HepG2 (cell line): ENCODE data around the gene GALNTL6. TPM values are rescaled to one million over a fixed set of nuclear protein-coding genes. Genes with fewer than 3 reads are reported as not detected.

ENCODE experiments used
- ATAC-seq: fragments of 200-7000 bp; cut with Tn5 transposase; 3 replicates; pipeline ENCODE4 v1.9.1; 2020; ENCODE audit warnings: mild to moderate bottlenecking, moderate library complexity
- BruUV-seq: library from RNA; stranded (reverse); fragments of 400-500 nt; replicated peaks from 2 replicates; lab custom pipeline; 2021; lab: Mats Ljungman, UMichigan
- CTCF ChIA-PET: fragments of 300-600 bp; formaldehyde crosslinking; extraction: SDS; loops from one replicate; lab custom pipeline; 2021; ENCODE audit warnings: low total read pairs, inconsistent platforms, low intra/inter-chr PET ratio; lab: Yijun Ruan, JAX
- POLR2A ChIA-PET: fragments of 350-600 bp; sonication (Branson Sonifier 250); formaldehyde crosslinking; loops from one replicate; lab custom pipeline; 2020; ENCODE audit warnings: antibody characterized with exemption, inconsistent platforms; lab: Yijun Ruan, JAX
- DNase-seq: peaks from one replicate; pipeline ENCODE4 v3.0.0-alpha.2; 2015; ENCODE audit warnings: low spot score
- FAIRE-seq: peaks from 3 replicates; lab custom pipeline; 2011; peaks lifted over from hg19 to GRCh38; lab: Jason Lieb, UNC
- H2AFZ ChIP-seq: one replicate; pipeline ENCODE4 v1.6.1; 2011; ENCODE audit warnings: low read length, inconsistent platforms
- H3K27ac ChIP-seq: fragments of 300-600 bp; 3 replicates; pipeline ENCODE4 v1.8.0; 2011; ENCODE audit warnings: mixed run types, mild to moderate bottlenecking, mixed read lengths, low read length, inconsistent platforms; ENCODE audit not compliant: insufficient read depth; ENCODE audit errors: extremely low read length
- H3K27me3 ChIP-seq, 2 experiments: fragments of 200-600 bp in 1 of 2; 2 replicates in 1 of 2; 3 replicates in 1 of 2; pipeline versions ENCODE4 v1.6.0 to v1.8.0; 2011; ENCODE audit warnings: low read length in 2 of 2, mild to moderate bottlenecking in 2 of 2, moderate library complexity in 2 of 2, inconsistent platforms in 1 of 2; ENCODE audit not compliant: insufficient read depth in 2 of 2, control insufficient read depth in 1 of 2
- H3K36me3 ChIP-seq, 2 experiments: fragments of 200-600 bp in 1 of 2; replicated peaks in 1 of 2; 2 replicates in 1 of 2; 3 replicates in 1 of 2; pipeline versions ENCODE4 v1.5.1 to v1.8.0; 2011; ENCODE audit warnings: low read length in 2 of 2, inconsistent platforms in 1 of 2; ENCODE audit not compliant: insufficient read depth in 2 of 2, control insufficient read depth in 1 of 2
- H3K4me1 ChIP-seq: 2 replicates; pipeline ENCODE4 v1.5.1; 2012; ENCODE audit warnings: low read length, inconsistent platforms; ENCODE audit not compliant: insufficient read depth
- H3K4me2 ChIP-seq: 2 replicates; pipeline ENCODE4 v1.6.0; 2011; ENCODE audit warnings: low read depth, low read length, inconsistent platforms
- H3K4me3 ChIP-seq, 3 experiments: fragments of 200-600 bp in 1 of 3; sonication (generic), shearing (Covaris generic) in 1 of 3; replicated peaks in 1 of 3; 2 replicates each; pipeline ENCODE4 v1.5.1; 2011 to 2016; ENCODE audit warnings: low read length in 3 of 3, inconsistent platforms in 2 of 3, low read depth in 2 of 3, mild to moderate bottlenecking in 2 of 3, control low read depth in 1 of 3, mixed read lengths in 1 of 3; ENCODE audit not compliant: insufficient read depth in 1 of 3
- H3K79me2 ChIP-seq: one replicate; pipeline ENCODE4 v1.6.1; 2011; ENCODE audit warnings: low read length, inconsistent platforms; ENCODE audit not compliant: insufficient read depth
- H3K9ac ChIP-seq: 2 replicates; pipeline ENCODE4 v1.6.0; 2011; ENCODE audit warnings: mild to moderate bottlenecking, low read depth, low read length, inconsistent platforms; ENCODE audit not compliant: insufficient read depth
- H3K9me3 ChIP-seq: 2 replicates; pipeline ENCODE4 v1.5.1; 2012; ENCODE audit warnings: mild to moderate bottlenecking, low read length
- H4K20me1 ChIP-seq: 2 replicates; pipeline ENCODE4 v1.6.0; 2011; ENCODE audit warnings: inconsistent platforms, mild to moderate bottlenecking, low read length, moderate library complexity; ENCODE audit not compliant: insufficient read depth
- AFF4 ChIP-seq: sonication (generic); formaldehyde crosslinking; IDR thresholded peaks from 2 replicates; pipeline ENCODE4 v1.4.0; 2020; ENCODE audit warnings: missing genetic modification reagents
- AKAP8 ChIP-seq: sonication (generic); formaldehyde crosslinking; IDR thresholded peaks from 2 replicates; pipeline ENCODE4 v1.5.1; 2020; ENCODE audit warnings: mild to moderate bottlenecking, missing genetic modification reagents
- GATAD1 ChIP-seq: IDR thresholded peaks from 2 replicates; pipeline ENCODE4 v1.6.1; 2016; ENCODE audit warnings: missing genetic modification reagents, missing compliant biosample characterization
- HMG20B ChIP-seq: conservative IDR thresholded peaks from 2 replicates; pipeline ENCODE4 v1.6.1; 2016; ENCODE audit warnings: missing genetic modification reagents, missing compliant biosample characterization
- KDM5A ChIP-seq: fragments of 200-600 bp; sonication (generic); IDR thresholded peaks from 2 replicates; pipeline ENCODE4 v1.7.0; 2018; ENCODE audit warnings: antibody characterized with exemption, mild to moderate bottlenecking, low read length, borderline replicate concordance
- MYNN ChIP-seq: sonication (generic); formaldehyde crosslinking; IDR thresholded peaks from 2 replicates; pipeline ENCODE4 v1.4.0; 2020; ENCODE audit warnings: mild to moderate bottlenecking, low read depth, missing genetic modification reagents
- TRIM24 ChIP-seq: sonication (generic); formaldehyde crosslinking; IDR thresholded peaks from 2 replicates; pipeline ENCODE4 v1.8.0; 2022; ENCODE audit warnings: mild to moderate bottlenecking, missing genetic modification reagents
- ZBTB14 ChIP-seq: sonication (generic); formaldehyde crosslinking; IDR thresholded peaks from 2 replicates; pipeline ENCODE4 v1.4.0; 2020; ENCODE audit warnings: missing genetic modification reagents
- ZBTB34 ChIP-seq: sonication (generic); formaldehyde crosslinking; IDR thresholded peaks from 2 replicates; pipeline ENCODE4 v1.8.0; 2022; ENCODE audit warnings: mild to moderate bottlenecking, missing genetic modification reagents
- ZMAT3 ChIP-seq: sonication (generic); formaldehyde crosslinking; conservative IDR thresholded peaks from 2 replicates; pipeline ENCODE4 v1.7.0; 2021; ENCODE audit warnings: missing genetic modification reagents
- ZNF660 ChIP-seq: sonication (generic); formaldehyde crosslinking; IDR thresholded peaks from 2 replicates; pipeline ENCODE4 v1.5.1; 2020; ENCODE audit warnings: mild to moderate bottlenecking, low read depth, missing genetic modification reagents, borderline replicate concordance
- ZNF776 ChIP-seq: sonication (generic); formaldehyde crosslinking; IDR thresholded peaks from 2 replicates; pipeline ENCODE4 v1.4.0; 2020; ENCODE audit warnings: mild to moderate bottlenecking, missing genetic modification reagents
- WGBS: methylation state at CpG from one replicate; pipeline ENCODE4 v1.1.6; 2017; ENCODE audit warnings: low lambda C conversion rate; 5-methylcytosine and 5-hydroxymethylcytosine counted together
- in situ Hi-C: cut with HindIII; loops from 2 replicates; pipeline ENCODE4 v1.10.0; 2017; ENCODE audit warnings: low pct_unique_long_range_greater_than_20kb; ENCODE audit not compliant: extremely low pct_ligation_motif_present
- intact Hi-C: fragments of 100-400 bp; cut with micrococcal nuclease; formaldehyde crosslinking; loops from one replicate; pipeline ENCODE4 v1.10.0; 2022; ENCODE audit not compliant: unreplicated experiment
- polyA plus RNA-seq, 8 experiments: library from polyadenylated mRNA; depleted of rRNA in 3 of 8; stranded (reverse) in 7 of 8; unstranded in 1 of 8; fragments of >200 nt; fragmentation: Illumina TruSeq in 4 of 8; extraction: Trizol in 4 of 8; gene quantifications; 2 replicates each; pipeline versions ENCODE4 v1.2.1 to v1.2.3, GENCODE V29; 2011 to 2016; ENCODE audit warnings: low read depth in 4 of 8, missing spikeins in 1 of 8, mixed read lengths in 1 of 8; ENCODE audit not compliant: insufficient read depth in 1 of 8
- total RNA-seq, 5 experiments: library from RNA; depleted of rRNA; stranded (reverse); fragments of >200 nt; fragmentation: Illumina TruSeq; extraction: Trizol; gene quantifications; 2 replicates each; pipeline ENCODE4 v1.2.3, GENCODE V29; 2016; ENCODE audit warnings: low read depth in 1 of 5

GALNTL6 gene
- total and polyA plus RNA-seq, 2 of the 13 experiments (the other 11 are each of a cell fraction or from before 2014, with no cell fraction given): not detected

GRCh38 chr4:173051232-173051631, 1238.0 kb downstream of the GALNTL6 start:
- ChIA-PET POLR2A (no interaction called here), CTCF (no interaction called here)
- Histone ChIP-seq H2AFZ (no peak overlapping the region), H4K20me1 (no peaks in the 10 kb centered on the region), H3K4me3 (no peak overlapping the region), H3K27me3 (no peaks in the 10 kb centered on the region), H3K27ac (no peak overlapping the region), H3K36me3 (no peaks in the 10 kb centered on the region), H3K4me2 (no peak overlapping the region), H3K9ac (no peak overlapping the region), H3K9me3 (no peaks in the 10 kb centered on the region), H3K4me1 (no peaks in the 10 kb centered on the region), H3K79me2 (no peaks in the 10 kb centered on the region)
- TF ChIP-seq TRIM24 (CRISPR knock-in tag) (no peak), ZNF776 (no peak), HMG20B (CRISPR knock-in tag) (no peak), AKAP8 (CRISPR knock-in tag) (no peak)
- FAIRE-seq: no peak
- no peak for DNase-seq
- ATAC-seq: no peak
- in situ Hi-C loops: no loop called here
- intact Hi-C loops: no loop called here
- WGBS: 35% methylated on average over 2 of the region's 2 CpGs
- no TSS peak for BruUV-seq

GRCh38 chr4:173051716-173052115, 1238.5 kb downstream of the GALNTL6 start:
- no peaks in the 10 kb centered on the region for H3K79me2 ChIP-seq
- H3K4me3 ChIP-seq: no peak overlapping the region
- POLR2A ChIA-PET: no interaction called here
- ATAC-seq (no peak), FAIRE-seq (no peak), DNase-seq (no peak)
- no peak overlapping the region for H3K9ac ChIP-seq
- no peak overlapping the region for H2AFZ ChIP-seq
- no peaks in the 10 kb centered on the region for H4K20me1 ChIP-seq
- H3K4me1 ChIP-seq: no peaks in the 10 kb centered on the region
- no peak overlapping the region for H3K4me2 ChIP-seq
- no peaks in the 10 kb centered on the region for H3K27me3 ChIP-seq
- H3K9me3 ChIP-seq: no peaks in the 10 kb centered on the region
- no peaks in the 10 kb centered on the region for H3K36me3 ChIP-seq
- CTCF ChIA-PET: no interaction called here
- no TSS peak for BruUV-seq
- in situ Hi-C loops: no loop called here
- H3K27ac ChIP-seq: no peak overlapping the region
- WGBS: 11% methylated on average over 9 of the region's 9 CpGs
- intact Hi-C loops: no loop called here
- TF ChIP-seq AFF4 (CRISPR knock-in tag) (no peak), GATAD1 (CRISPR knock-in tag) (no peak), ZBTB14 (CRISPR knock-in tag) (no peak), ZBTB34 (CRISPR knock-in tag) (no peak), MYNN (CRISPR knock-in tag) (no peak), ZMAT3 (CRISPR knock-in tag) (no peak), ZNF660 (CRISPR knock-in tag) (no peak), KDM5A (no peak)
